Activated naive CD4-positive, alpha-beta T cell treated with anti-CD3 and anti-CD28 coated beads, Interleukin-2, amount 50 U/mL, for 24 hours (primary cell): ENCODE data around the gene MCF2L.
"Not testable (repeated sequence)": the region's sequence is repeated elsewhere in the genome, so short reads cannot be mapped to it uniquely, and the experiment has no call there.

Experiments used
- H3K27ac Mint-ChIP-seq: one replicate; pipeline ENCODE4 v1.8.0; 2021; ENCODE audit warnings: mild to moderate bottlenecking, mixed read lengths
- H3K27me3 Mint-ChIP-seq: one replicate; pipeline ENCODE4 v1.8.0; 2021; ENCODE audit warnings: mixed read lengths
- H3K36me3 Mint-ChIP-seq: one replicate; pipeline ENCODE4 v1.8.0; 2021; ENCODE audit warnings: mixed read lengths
- H3K4me1 Mint-ChIP-seq: one replicate; pipeline ENCODE4 v1.8.0; 2021; ENCODE audit warnings: mixed read lengths
- H3K4me3 Mint-ChIP-seq: one replicate; pipeline ENCODE4 v1.8.0; 2021; ENCODE audit warnings: mild to moderate bottlenecking, mixed read lengths
- H3K9me3 Mint-ChIP-seq: one replicate; pipeline ENCODE4 v1.8.0; 2021; ENCODE audit warnings: mixed read lengths

Gene MCF2L

DNA sequence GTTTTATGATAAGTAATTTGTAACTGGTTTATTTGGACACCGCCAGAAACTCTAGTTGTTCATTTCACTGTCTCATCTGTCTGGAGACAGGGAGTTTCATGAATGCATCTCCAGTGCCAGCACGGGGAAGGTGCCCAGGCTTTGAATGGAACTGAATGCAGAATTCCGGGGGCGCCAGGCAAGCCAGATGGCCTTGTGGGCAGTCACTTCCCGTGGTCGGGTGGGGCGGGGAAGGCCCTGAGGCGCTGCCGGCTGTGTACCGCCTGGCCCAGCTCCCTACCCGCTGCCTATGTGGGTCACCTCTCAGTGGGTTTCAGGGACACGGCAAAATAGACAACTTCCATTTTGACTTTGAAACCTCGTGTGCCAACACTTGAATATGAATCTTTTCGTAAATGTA is 28.8 kb upstream of the MCF2L start:
- no peaks in the 10 kb centered on the region for H3K36me3 Mint-ChIP-seq
- no peak overlapping the region for H3K4me3 Mint-ChIP-seq
- H3K4me1 Mint-ChIP-seq: peaks cover 9% of the 10 kb centered on the region
- H3K9me3 Mint-ChIP-seq: no peaks in the 10 kb centered on the region
- H3K27ac Mint-ChIP-seq: no peak overlapping the region
- H3K27me3 Mint-ChIP-seq: peaks cover 3% of the 10 kb centered on the region

DNA sequence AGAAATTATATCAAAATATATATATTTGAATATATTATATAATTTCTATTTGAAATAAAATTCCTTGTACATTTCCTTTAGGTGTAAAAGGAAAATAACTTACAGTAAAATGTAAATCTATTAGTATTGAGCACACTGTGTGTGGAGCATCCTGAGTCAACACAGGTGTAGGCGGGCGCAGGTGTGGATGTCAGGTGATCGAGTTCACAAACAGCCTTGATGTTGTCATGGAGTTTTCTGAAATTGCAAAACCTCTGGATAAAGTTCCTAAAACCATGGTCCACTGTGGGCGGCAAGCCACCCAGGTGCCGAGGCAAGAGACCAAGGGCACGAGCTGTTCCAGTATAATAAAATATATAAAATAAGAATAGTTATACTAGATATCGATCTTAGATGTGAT is 27.7 kb upstream of the MCF2L start:
- no peak overlapping the region for H3K27ac Mint-ChIP-seq
- H3K9me3 Mint-ChIP-seq: no peaks in the 10 kb centered on the region
- H3K4me1 Mint-ChIP-seq: peaks cover 9% of the 10 kb centered on the region
- no peaks in the 10 kb centered on the region for H3K36me3 Mint-ChIP-seq
- H3K27me3 Mint-ChIP-seq: peaks cover 6% of the 10 kb centered on the region
- no peak overlapping the region for H3K4me3 Mint-ChIP-seq

DNA sequence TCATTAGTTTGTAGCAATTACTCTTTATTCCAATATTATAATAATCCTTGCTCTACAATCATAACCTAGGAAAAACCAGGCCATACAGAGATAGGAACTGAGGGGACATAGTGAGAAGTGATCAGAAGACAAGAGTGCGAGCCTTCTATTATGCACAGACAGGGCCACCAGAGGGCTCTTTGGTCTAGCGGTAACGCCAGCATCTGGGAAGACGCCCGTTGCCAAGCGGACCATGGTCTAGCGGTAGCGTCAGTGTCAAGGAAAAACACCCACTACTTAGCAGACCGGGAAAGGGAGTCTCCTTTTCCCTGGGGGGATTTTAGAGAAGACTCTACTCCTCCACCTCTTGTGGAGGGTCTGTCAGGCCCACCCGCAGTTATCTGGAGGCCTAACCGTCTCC is 27.2 kb upstream of the MCF2L start:
- H3K27ac Mint-ChIP-seq, H3K27me3 Mint-ChIP-seq, H3K9me3 Mint-ChIP-seq, H3K4me3 Mint-ChIP-seq, H3K36me3 Mint-ChIP-seq, H3K4me1 Mint-ChIP-seq: not testable (repeated sequence)

DNA sequence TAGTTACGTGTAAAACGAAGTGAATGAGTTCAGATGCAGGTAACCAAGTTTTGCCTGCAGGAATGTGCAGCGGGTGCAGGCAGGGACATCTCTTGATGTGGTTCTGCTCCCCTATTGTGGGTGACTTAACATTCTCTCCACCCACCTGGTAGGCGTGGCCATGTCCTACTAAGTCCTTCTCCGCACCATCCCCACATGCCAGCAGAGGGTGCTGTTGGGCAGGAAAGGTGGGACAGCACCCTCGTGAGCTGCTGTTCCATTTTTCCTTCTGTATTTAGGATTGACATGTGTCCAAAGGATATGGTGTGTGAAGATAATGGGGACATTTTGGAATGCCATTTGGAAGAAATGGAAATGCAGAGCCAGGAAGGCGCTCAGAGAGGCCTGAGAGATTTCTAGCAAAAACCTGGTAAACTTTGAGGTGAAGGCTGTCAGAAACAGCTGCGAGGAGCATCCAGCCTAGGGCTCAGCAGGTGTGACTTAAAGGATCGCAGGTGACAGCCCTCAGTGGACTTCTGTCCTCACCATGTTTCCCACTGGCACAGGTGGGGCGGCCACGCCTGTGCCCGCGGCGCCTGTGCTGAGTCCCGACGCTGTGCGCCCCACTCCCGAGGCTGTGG is 26.2 kb upstream of the MCF2L start:
- H3K27ac Mint-ChIP-seq: peak overlapping the region; percentile 25
- peak overlapping the region; percentile 88 for H3K4me3 Mint-ChIP-seq
- no peaks in the 10 kb centered on the region for H3K9me3 Mint-ChIP-seq
- H3K27me3 Mint-ChIP-seq: peaks cover 7% of the 10 kb centered on the region
- peaks cover 9% of the 10 kb centered on the region for H3K4me1 Mint-ChIP-seq
- no peaks in the 10 kb centered on the region for H3K36me3 Mint-ChIP-seq

DNA sequence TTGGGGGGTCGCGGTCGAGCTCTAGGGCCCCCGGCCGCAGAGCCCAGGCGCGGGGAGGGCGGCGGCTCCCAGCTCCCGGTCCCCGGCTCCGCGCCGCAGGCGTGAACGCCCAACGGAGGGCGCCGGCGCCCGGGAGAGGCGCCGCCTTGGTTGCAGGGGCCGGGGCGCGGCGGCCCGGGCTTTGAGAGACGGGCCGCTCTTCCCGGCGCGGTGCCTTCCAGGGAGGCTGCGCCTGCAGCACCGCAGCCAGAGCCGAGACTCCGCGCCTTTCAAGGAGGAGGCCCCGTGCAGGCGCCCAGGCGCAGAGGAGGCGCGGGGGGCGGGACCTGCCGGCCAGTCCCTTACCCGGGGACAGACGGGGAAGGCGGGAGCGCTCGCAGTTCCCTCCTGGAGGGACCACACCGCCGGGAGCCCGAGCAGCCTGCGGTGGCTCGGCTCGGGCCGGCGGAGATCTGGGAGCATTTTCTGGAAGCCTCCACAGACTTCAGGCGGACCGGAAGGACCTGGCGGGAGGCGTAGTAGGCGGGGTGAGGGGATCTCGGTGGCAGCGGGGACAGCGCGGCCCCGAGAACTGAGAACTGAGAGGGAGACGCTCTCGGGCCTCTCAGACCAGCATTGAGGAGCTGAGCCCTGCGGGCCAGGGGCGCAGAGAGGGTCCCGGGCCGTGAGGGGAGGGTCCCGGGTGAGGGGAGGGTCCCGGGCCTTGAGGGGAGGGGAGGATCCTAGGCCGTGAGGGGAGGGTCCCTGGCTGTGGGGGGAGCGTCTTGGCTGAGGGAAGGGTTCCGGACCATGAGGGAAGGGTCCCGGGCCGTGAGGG is 25.5 kb upstream of the MCF2L start:
- H3K4me3 Mint-ChIP-seq: peak overlapping the region; percentile 74
- no peaks in the 10 kb centered on the region for H3K36me3 Mint-ChIP-seq
- no peaks in the 10 kb centered on the region for H3K9me3 Mint-ChIP-seq
- H3K27me3 Mint-ChIP-seq: peaks cover 7% of the 10 kb centered on the region
- peaks cover 9% of the 10 kb centered on the region for H3K4me1 Mint-ChIP-seq
- H3K27ac Mint-ChIP-seq: no peak overlapping the region

DNA sequence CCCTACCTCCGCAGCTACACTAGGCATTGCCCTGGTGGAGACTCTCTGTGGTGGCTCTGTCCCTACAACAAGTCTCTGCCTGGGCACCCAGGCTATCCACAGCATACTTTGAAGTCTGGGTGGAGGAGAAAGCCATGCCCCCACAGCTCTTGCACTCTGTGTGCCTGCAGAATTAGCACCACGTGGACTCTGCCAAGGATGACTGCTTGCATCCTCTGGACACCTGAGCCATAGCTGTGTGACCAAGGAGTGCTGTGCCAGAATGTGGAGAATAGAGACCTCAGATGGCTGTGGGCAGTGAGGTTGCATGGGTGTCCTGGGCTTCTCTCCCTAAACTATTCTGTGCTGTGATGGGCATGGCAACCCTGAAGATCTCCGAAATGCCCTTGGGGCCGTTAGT is 21.2 kb upstream of the MCF2L start:
- no peak overlapping the region for H3K4me3 Mint-ChIP-seq
- H3K9me3 Mint-ChIP-seq: no peaks in the 10 kb centered on the region
- H3K27me3 Mint-ChIP-seq: peaks cover 8% of the 10 kb centered on the region
- no peak overlapping the region for H3K27ac Mint-ChIP-seq
- peaks cover 2% of the 10 kb centered on the region for H3K4me1 Mint-ChIP-seq
- no peaks in the 10 kb centered on the region for H3K36me3 Mint-ChIP-seq

DNA sequence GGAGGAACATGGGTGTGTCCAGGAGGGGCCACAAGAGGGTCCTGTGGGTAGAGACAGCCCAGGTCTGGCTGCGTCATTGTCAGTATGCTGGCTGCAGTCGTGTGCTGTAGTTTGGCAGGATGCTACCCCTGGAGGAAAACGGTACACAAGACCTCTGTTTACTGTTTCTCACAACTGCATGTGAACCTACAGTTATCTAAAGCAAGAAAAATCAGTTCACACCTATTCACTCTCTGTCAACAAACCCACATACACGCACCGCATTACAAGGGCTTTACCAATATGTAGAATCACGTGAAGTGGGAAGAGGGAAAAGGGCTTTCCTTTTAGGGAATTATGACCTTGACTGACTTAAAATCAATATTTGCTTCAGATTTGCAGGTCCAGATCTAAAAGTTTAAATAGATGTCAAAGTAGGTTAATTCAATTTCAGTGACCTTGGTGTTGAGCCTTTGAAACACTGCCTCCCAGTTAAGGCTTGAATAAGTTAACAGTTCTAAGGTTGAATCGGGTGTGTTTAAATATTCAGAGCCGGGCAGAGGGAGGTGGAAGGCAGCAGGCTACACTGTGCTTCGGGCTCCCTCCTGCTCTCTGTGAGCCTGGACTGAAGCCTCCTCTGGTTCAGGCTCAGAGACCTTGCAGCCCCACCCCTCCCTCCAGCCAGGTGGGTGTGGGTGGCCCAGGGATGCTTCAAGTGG is 17.2 kb upstream of the MCF2L start:
- Mint-ChIP-seq H3K27ac (no peak overlapping the region), H3K9me3 (no peaks in the 10 kb centered on the region), H3K36me3 (no peaks in the 10 kb centered on the region), H3K4me3 (no peak overlapping the region), H3K27me3 (peaks cover 3% of the 10 kb centered on the region), H3K4me1 (no peaks in the 10 kb centered on the region)

DNA sequence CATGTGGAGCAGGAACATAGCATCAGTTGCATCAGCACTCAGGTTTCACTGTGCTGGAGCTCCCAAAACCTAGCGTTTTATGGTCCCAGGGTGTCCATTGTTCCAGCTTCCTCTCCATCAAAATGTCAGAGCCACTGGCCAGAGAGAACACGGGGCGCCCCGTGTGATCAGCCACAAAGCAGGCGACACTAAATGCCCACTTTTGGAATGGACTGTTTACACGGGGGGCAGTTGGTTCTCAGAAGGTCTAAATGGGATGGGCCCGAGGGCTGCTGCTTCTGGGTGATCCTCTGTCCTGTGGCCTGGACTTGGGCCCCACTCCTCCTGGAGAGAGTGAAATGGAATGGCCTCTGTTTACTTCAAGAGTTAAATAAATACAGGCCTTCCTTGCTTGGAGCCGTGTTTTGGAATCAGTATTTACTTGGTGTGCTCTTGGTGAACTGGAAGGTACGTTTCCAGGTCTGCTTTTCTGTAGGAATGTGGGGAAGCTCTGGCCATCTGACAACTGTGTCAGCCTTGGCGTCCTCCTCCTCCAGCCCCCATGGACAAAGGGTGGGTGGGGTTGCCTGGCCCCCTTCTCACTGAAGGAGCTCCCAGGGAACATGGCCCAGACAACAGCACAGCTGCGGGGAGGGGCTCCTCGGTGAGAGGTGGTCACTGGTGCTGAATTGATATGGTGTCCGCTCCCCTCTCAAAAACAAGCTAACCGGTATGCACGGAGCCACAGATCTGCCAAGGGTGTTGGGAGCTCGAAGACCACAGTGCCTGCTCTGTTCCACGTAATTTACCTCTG is 16.1 kb upstream of the MCF2L start:
- no peaks in the 10 kb centered on the region for H3K4me1 Mint-ChIP-seq
- H3K36me3 Mint-ChIP-seq: no peaks in the 10 kb centered on the region
- H3K27me3 Mint-ChIP-seq: peaks cover 3% of the 10 kb centered on the region
- H3K9me3 Mint-ChIP-seq: no peaks in the 10 kb centered on the region
- H3K27ac Mint-ChIP-seq: no peak overlapping the region
- no peak overlapping the region for H3K4me3 Mint-ChIP-seq

DNA sequence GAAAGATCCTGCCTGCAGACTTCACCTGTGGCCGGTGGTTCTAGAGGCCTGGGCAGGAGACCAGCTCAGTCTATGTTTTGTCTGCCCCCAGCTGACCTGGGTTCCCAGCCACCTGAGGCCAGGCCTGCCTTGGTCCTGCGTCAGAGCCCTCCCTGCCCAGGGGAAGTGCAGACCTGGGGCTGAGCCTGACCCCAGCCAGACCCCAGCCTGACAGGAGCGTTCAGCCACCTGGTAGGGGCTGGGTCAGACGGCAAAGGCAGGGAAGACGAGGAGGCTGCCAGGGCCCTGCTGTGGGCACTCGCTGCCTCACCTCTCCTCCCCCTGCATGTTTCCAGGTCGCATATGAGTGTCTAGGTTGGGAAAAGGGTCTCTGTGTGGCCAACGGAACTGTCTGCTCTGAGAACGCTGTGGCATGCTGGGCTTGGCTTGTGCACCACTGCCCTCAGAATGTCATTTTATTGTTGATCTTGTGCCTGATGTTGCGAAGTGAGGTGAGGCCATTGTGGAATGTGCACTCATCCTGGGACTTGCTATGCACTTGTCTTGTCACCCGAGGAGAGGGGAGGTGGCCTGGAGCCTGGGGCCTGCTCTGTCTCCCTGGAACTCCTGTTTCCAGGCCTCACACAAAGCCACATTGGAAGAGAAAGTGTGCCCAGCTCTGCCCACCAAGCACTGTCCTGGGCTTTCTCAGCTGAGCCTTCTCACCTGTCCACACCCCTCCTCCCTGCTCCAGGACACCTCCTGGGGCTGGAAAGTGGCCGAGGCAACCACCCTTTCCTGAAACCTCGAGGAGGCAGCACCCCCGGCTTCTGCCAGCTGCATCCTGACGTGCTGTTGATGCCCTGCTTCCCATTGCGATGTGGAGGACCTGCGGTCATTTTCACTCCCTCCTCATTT is 15.2 kb upstream of the MCF2L start:
- Mint-ChIP-seq H3K4me3 (no peak overlapping the region), H3K36me3 (no peaks in the 10 kb centered on the region), H3K27ac (no peak overlapping the region), H3K4me1 (no peaks in the 10 kb centered on the region), H3K9me3 (no peaks in the 10 kb centered on the region), H3K27me3 (peaks cover 3% of the 10 kb centered on the region)

DNA sequence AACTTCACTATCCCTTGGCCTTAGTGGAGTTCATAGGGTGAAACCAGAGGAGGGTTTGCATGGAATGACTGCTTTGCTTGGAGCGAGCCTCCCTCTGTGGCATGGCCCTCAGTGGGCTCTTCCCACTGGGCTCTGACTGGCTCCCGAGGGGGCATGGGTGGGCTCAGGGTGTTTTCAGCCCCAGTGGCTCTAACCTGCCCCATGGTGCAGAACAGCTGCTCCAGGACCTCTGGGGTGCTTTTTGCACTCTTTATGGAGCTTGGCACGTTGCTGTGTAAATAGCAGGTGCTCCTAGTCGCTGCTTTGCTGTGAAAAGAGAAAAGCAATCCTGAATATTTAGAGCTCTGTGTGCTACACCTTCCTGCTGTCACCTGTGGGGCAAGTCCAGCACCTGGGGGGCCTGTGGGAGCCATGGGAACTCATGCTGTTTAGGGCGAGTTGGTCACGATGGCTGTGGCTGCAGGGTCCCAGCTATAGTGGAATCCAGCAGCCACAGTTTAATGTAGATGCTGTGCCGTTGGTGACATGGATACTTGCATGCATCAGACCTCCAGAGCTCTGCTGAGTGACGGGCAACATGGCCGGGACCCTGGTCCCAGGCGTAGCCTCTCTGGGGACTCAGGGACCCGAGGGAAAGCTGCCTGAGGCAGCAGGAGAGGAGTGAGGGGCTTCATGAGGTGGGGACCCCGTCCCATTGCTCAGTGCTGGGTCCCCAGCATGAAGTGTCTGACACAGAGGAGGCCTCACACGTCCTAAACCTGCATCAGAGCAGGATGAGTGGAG is 14.3 kb upstream of the MCF2L start:
- Mint-ChIP-seq H3K4me1 (no peaks in the 10 kb centered on the region), H3K27ac (no peak overlapping the region), H3K4me3 (no peak overlapping the region), H3K36me3 (no peaks in the 10 kb centered on the region), H3K9me3 (no peaks in the 10 kb centered on the region), H3K27me3 (peaks cover 2% of the 10 kb centered on the region)

DNA sequence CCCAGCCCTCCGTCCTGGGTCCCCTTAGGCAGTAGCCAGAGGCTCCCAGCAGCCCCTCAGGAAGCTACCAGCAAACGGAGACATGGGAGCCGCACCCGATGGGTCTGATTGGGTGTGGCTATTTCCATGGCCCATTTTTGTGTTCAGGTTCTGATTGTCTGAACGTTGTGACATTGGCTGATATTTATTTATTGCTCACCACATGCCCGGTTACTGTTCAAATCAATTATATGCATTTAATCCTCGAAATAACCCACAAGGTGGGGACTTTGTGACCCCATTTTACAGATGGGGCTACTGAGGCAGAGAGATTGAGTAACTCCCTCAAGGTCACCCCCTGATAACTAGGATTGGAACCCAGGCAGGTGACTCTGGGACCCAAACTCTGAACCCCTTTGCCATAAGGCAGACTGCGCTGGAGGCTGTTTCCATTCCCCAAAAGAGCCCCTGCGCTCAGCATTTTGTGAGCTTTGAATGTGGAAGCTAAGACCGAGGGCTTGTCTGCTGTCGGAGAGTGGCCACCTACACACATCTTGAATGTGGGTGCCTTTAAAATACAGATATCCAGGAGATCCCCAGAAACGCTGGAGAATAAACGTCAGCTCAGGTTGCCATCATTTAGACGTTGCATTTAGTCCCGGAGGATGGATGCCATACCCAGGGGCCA is 13.6 kb upstream of the MCF2L start:
- Mint-ChIP-seq H3K27me3 (peaks cover 2% of the 10 kb centered on the region), H3K4me3 (no peak overlapping the region), H3K36me3 (no peaks in the 10 kb centered on the region), H3K9me3 (no peaks in the 10 kb centered on the region), H3K4me1 (no peaks in the 10 kb centered on the region), H3K27ac (no peak overlapping the region)

DNA sequence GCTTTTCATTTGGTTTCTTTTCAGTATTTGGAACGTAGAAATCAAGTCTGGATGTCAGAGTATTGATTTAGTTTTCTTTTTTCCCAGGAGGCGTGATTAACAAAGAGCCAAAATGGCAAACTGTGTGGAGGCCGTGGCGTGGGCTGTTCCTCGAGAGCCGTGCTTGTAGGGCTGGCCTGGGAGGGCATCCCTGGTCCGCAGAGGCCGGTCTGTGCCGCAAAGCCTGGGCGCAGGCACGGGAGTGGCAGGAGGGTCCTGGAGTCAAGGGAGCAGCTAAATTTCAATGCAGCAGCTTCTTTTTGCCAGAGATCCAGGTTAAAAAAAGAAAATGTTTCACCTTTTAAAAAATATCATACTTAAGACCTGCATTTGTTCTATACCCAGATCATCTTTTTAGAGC is 13.1 kb upstream of the MCF2L start:
- Mint-ChIP-seq H3K27ac (no peak overlapping the region), H3K4me1 (no peaks in the 10 kb centered on the region), H3K4me3 (no peak overlapping the region), H3K36me3 (no peaks in the 10 kb centered on the region), H3K27me3 (no peaks in the 10 kb centered on the region), H3K9me3 (no peaks in the 10 kb centered on the region)

DNA sequence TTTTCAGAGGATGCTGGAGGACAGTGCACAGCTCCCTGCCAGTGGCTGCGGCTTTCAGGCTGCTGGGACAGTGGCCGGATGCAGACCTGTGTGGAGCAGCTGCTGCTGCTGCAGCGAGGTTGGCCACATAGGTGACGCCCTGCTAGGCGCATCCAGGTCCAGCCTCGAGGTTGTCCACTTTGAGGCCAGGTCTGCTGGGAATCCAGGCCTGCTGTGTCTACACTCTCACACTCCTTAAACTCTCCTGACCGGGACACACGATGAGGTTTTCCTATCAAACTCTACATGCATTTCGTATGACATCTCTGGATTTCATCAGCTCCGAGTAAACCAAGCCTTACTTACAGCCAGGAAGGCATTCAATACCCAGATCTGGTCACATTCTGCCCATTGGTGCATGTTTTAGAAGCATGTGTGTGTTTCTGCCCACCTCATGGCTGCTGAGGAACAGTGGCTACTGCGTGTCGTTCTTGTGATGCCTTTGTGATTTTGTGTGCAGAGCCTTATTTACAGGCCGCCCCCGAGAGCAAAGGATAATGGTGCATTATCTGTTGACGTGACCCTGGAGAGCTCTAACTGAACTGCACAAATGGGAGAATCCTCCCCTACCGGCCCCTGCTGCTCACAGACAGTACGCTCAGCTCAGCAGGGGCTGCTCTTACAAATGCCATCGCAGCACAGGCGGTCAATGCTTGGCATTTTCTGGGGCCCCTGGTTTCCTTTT is 12.3 kb upstream of the MCF2L start:
- H3K4me1 Mint-ChIP-seq: no peaks in the 10 kb centered on the region
- H3K27me3 Mint-ChIP-seq: no peaks in the 10 kb centered on the region
- H3K36me3 Mint-ChIP-seq: no peaks in the 10 kb centered on the region
- no peak overlapping the region for H3K27ac Mint-ChIP-seq
- H3K9me3 Mint-ChIP-seq: no peaks in the 10 kb centered on the region
- H3K4me3 Mint-ChIP-seq: no peak overlapping the region
